SK-MEL-5 (cell line): ENCODE results near the gene SOX8. TPM values are rescaled to one million over a fixed set of nuclear protein-coding genes. Genes with fewer than 3 reads are reported as not detected.

Experiments
- DNase-seq: peaks from one replicate; pipeline ENCODE4 v3.0.0-alpha.2; 2016; ENCODE audit warnings: low read depth, low spot score
- in situ Hi-C: cut with HindIII; loops from 2 replicates; pipeline ENCODE4 v1.10.0; 2016; ENCODE audit warnings: low sequenced_read_pairs, high pct_unique_total_duplicates, low pct_unique_long_range_greater_than_20kb
- total RNA-seq: library from RNA; depleted of rRNA; stranded (reverse); fragments of >200 nt; shearing (Covaris generic); gene quantifications from 2 replicates; pipeline ENCODE4 v1.2.3, GENCODE V29; 2014

SOX8 gene
- total RNA-seq, 1 experiment from 2014 or later: 16.7 TPM

GRCh38 chr16:991773-992172 lies 10.2 kb downstream of the SOX8 start:
- DNase-seq: no peak

GRCh38 chr16:993731-994130 lies 12.2 kb downstream of the SOX8 start:
- DNase-seq: no peak
- in situ Hi-C loops: no loop called here

More at GRCh38 chr16:991773-992172, 10.2 kb downstream of the SOX8 start:
- in situ Hi-C loops: no loop called here

DNA sequence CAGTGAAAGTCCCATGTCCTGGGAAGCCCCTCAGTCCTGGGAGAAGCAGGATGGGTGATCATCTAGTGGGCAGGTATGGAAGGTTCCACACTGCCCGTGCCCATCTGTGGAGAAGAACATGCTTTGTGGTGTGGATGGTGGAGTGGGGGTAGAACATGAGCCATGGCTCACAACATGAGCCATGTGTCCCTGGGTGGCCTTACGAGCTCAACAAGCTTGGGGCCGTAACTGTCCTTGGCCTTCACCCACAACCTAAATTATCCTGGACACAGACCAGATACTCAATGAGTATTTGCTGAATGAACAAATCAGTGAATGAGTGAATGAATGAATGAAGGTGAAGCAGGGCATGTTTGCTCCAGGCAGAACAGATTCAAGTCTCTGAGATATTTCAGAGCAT lies 13.5 kb downstream of the SOX8 start:
- in situ Hi-C loops: no loop called here
- no peak for DNase-seq

DNA sequence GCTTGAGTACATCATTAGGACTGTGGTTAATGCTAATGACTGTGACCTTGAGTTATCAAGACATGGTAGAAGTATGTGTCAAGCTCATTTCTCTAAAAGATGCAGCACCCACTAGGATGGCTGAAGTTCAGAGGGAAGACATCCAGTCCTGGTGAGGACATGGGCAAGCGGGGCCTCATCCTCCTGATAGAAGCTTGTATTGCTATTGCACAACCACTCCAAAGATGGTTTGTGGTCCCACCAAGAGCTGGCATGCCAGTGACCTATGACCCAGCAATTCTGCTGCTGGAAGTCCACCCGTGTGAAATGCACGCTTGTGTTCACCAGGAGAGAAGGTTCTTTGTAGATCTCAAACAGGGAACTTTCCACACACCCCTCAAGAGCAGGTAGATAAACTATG lies 14.2 kb downstream of the SOX8 start:
- in situ Hi-C loops: no loop called here
- no peak for DNase-seq

- in situ Hi-C loops: no loop called here
These were observed 15.1 kb downstream of the SOX8 start for GRCh38 chr16:996681-997080.

DNA sequence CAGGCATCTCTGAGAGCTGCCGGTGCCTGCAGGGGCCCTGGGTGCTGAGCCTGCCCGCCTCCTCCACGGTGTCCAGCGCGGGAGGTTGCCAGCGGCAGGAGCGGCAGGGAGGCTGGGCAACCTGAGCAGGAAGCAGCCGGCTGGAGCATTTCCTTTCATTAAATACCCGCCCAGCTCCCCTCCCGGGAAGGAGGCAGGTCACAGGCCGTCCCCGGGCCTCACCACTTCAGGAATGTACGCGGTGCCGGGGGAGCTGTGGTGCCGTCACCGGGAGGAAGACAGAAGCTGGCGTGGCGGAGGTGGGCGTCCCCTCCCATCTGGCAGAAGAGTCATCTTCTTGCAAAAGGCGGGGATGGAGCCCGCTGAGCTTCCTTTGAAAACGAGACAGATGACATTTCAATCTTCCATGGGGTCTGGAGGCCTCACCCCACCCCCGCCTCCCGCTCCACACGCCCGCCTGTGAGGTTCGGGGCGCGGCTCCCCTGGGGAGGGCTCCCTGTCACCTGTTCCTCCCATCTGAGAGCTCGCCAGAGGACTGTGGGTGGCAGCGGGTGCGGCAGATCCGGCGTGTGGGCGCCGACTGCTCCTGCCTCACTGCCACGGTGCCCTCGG lies 16.0 kb downstream of the SOX8 start:
- no peak for DNase-seq
- in situ Hi-C loops: no loop called here

More at GRCh38 chr16:996681-997080, 15.1 kb downstream of the SOX8 start:
- DNase-seq: no peak

GRCh38 chr16:998211-998610 lies 16.6 kb downstream of the SOX8 start:
- no peak for DNase-seq
- in situ Hi-C loops: no loop called here

GRCh38 chr16:998615-999014 lies 17.0 kb downstream of the SOX8 start:
- DNase-seq: no peak
- in situ Hi-C loops: no loop called here

DNA sequence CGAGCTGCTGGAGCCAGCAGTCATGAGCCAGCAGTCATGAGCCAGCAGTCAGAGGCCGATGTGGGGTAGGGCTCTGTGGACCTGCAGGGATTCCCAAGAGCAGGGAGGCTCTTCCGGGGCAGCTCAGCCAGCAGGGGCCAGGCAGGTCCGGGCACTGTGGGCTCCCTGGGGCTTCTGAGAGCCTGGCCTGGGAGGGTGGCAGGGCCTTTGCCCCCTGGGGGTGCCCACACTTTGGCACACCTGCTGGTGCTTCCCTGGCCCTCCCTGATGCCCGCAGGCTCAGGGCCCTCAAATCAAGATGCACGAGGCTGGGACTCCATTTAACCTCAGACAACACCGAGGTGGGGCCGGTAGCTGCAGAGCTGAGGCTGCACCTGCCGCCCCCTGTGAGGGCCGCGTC lies 18.1 kb downstream of the SOX8 start:
- DNase-seq: no peak
- in situ Hi-C loops: no loop called here

DNA sequence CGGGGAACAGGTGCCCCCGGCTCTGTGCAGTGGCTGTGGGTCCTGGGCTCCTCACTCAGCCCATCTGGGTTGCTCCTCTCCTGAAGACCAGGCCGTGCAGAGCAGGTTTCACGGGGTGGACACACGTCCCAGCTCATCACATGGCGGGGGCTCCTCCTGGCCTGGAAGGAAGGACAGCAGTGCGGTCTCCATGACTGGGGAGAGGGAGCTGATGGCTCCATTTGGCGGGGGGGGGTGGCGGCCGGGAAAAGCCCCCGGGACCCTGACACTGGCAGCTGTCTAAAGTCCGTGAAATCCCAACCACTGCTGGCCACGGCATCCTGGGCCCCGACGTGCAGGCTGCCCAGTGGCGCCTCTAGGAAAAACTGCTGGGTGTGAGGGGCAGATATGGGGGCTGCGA lies 19.0 kb downstream of the SOX8 start:
- no peak for DNase-seq
- in situ Hi-C loops: no loop called here

- no peak for DNase-seq
- in situ Hi-C loops: no loop called here
These were observed 19.5 kb downstream of the SOX8 start for GRCh38 chr16:1001096-1001495.

DNA sequence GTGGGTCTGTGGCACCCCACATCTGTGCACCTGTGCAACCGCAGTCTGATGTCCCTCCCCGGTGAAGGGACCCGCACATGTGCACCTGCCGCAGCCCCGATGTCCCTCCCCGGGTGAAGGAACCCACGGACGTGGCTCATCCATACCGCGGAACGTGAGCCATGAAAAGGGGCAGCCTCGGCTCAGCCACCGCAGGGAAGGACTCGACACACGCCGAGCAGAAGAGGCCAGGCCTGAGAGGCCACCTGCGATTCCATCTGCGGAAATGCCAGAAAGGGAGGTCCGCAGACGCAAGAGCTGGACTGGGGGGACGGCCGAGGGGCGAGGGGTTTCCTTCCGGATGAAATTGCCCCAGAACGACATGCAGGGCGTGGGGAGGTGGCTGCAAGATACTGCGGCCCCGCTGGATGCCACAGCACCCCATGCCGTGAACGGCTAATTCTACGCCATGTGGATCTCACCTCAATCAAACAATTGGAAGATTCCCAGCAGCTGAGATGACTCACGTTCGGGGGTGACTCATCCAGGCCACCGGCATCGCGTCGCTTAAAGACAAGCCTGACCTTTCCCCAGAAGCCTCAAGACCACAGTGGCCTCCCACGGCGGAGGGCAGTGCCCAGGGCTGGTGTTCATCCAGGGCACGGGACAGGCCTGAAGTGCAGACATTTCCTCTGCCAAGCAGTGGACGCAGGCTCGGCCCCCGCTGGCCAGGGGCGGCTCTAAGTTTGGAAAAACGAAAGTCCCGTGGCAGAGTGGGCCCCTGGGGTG lies 21.0 kb downstream of the SOX8 start:
- peak; percentile 70 for DNase-seq
- in situ Hi-C loops: no loop called here

GRCh38 chr16:1003391-1004347 lies 22.1 kb downstream of the SOX8 start:
- in situ Hi-C loops: no loop called here
- DNase-seq: no peak

DNA sequence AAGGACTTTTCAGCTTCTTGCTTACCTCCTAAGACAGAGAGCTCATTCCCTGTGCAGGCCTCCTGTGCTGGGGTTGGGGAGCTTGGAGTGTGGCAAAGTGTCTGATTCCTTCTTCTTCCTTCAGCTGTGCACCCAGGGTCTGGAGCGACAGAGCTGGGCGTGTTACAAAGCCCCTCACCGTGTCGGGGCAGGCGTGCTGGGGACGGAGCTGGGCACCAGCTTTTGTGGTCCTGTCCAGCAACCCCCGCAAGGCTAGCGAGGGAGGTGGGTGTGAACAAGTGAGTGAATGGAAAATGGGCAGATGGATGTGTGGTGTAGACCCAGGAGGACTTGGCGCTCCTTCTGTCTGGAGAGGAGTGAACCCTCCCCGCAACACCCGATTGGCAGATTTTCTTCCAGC lies 23.7 kb downstream of the SOX8 start:
- no peak for DNase-seq
- in situ Hi-C loops: no loop called here

GRCh38 chr16:1006781-1007180 lies 25.2 kb downstream of the SOX8 start:
- in situ Hi-C loops: no loop called here
- no peak for DNase-seq

GRCh38 chr16:1007284-1007850 lies 25.8 kb downstream of the SOX8 start:
- DNase-seq: no peak
- in situ Hi-C loops: no loop called here

DNA sequence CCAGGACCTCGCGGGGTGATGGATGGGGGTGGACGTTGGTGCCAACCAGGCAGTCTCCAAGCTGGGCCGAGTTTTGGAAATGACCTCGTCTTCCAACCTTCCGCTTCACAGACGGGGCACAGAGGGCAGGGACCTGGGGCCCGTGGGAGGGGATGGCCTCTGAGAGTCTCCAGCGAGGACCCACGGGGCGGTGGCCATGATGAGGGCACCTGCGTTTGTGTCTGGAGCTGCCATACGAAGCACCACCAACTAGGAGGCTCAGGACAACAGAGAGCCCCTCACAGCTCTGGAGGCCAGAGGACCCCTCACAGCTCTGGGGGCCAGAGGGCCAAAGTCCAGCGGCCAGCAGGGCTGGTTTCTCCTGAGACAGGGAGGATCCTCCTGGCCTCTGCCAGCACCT lies 26.5 kb downstream of the SOX8 start:
- DNase-seq: no peak
- in situ Hi-C loops: no loop called here
